HG02840 (cell line): ENCODE data around the gene YKT6.
"Not testable (repeated sequence)": the region's sequence is repeated elsewhere in the genome, so short reads cannot be mapped to it uniquely, and the experiment has no call there.

ENCODE experiments used
- ATAC-seq: cut with Tn5 transposase; IDR thresholded peaks from one replicate; pipeline ENCODE4 v1.9.1; 2021; ENCODE audit warnings: mild to moderate bottlenecking, moderate library complexity, moderate number of reproducible peaks; ENCODE audit not compliant: unreplicated experiment, low FRiP score

YKT6 gene

GRCh38 chr7:44189993-44190872 lies 10.5 kb upstream of the YKT6 start:
- ATAC-seq, result no peak

GRCh38 chr7:44191171-44191570 lies 9.6 kb upstream of the YKT6 start:
- ATAC-seq, result no peak

GRCh38 chr7:44193011-44193802 lies 7.6 kb upstream of the YKT6 start:
- no peak for ATAC-seq

GRCh38 chr7:44194069-44194468 lies 6.7 kb upstream of the YKT6 start:
- ATAC-seq, result no peak

GRCh38 chr7:44194562-44195145 lies 6.1 kb upstream of the YKT6 start:
- no peak for ATAC-seq

GRCh38 chr7:44195889-44196288 lies 4.9 kb upstream of the YKT6 start:
- ATAC-seq, result no peak

- ATAC-seq, result no peak
Observed at GRCh38 chr7:44196450-44196872, 4.3 kb upstream of the YKT6 start.

GRCh38 chr7:44197474-44197873 lies 3.3 kb upstream of the YKT6 start:
- ATAC-seq, result no peak

- not testable (repeated sequence) for ATAC-seq
Observed at GRCh38 chr7:44200163-44200562, 615 bp upstream of the YKT6 start.

GRCh38 chr7:44201813-44202212 lies 1.0 kb downstream of the YKT6 start:
- no peak for ATAC-seq

GRCh38 chr7:44206008-44206407 lies 5.2 kb downstream of the YKT6 start:
- ATAC-seq, result no peak

GRCh38 chr7:44208085-44208484 lies 7.3 kb downstream of the YKT6 start:
- no peak for ATAC-seq

GRCh38 chr7:44210107-44210506 lies 9.3 kb downstream of the YKT6 start:
- ATAC-seq, result no peak

- no peak for ATAC-seq
Observed at GRCh38 chr7:44211126-44211675, 10.4 kb downstream of the YKT6 start.

- ATAC-seq, result no peak
Observed at GRCh38 chr7:44212018-44212417, 11.2 kb downstream of the YKT6 start.

GRCh38 chr7:44212581-44213184 lies 11.9 kb downstream of the YKT6 start:
- ATAC-seq, result no peak

GRCh38 chr7:44213206-44213876 lies 12.6 kb downstream of the YKT6 start:
- no peak for ATAC-seq

GRCh38 chr7:44213877-44214388 lies 13.2 kb downstream of the YKT6 start:
- no peak for ATAC-seq

GRCh38 chr7:44215531-44215930 lies 14.8 kb downstream of the YKT6 start:
- no peak for ATAC-seq

GRCh38 chr7:44216019-44216418 lies 15.2 kb downstream of the YKT6 start:
- no peak for ATAC-seq
